Erythroblast (primary cell): ENCODE data around the gene RPS15.

ENCODE experiments used
- GATA1 ChIP-seq: IDR thresholded peaks from 2 replicates; pipeline ENCODE4 v1.6.1; 2011; ENCODE audit warnings: low read depth, mild to moderate bottlenecking, control low read depth, low read length, moderate library complexity
- POLR2A ChIP-seq: IDR thresholded peaks from 2 replicates; pipeline ENCODE4 v1.6.1; 2011; ENCODE audit warnings: mild to moderate bottlenecking, low read length

DNA sequence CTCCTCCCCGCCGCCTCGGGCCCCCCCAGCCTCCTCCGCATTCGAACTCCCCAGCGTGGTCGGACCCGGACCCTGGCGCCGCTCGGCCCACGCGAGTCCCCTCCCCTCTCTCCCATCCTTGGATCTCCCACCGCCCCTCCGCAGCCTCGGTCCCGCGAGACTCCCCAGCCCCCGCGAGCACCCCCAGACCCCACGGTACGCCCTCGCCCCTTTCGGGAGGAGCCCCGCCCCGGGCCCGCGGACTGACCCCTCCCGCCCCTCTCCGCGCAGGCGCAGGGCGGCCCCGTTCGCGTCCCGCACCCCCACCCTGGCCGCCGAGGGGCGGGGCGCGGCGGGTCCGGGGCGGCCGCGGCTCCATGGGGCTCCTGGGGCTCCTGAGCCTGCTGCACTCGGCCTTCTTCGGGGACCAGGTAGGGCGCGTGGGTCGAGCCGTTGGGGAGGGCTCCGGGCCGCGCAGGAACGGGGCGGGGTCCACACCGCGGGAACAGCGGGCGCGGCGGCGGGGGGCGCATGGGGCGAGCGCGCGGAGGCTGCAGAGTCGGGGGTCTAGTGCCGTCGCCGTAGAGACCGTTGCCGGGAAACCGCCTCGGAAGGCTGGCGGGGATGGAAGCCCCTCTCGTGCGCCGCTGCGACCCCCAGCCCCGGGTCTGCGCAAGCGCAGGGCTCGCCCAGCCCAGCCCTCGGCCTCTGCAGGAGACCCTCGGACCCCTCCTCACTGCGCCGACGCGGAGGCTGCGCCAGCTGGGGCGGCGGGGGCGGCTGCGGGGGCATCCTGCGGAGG is 7.9 kb downstream of the RPS15 start:
- no peak for TF ChIP-seq POLR2A
- TF ChIP-seq GATA1 = no peak
